GM21367 (cell line): ENCODE results near the gene ZFR2.

Experiments used
- ATAC-seq: cut with Tn5 transposase; IDR thresholded peaks from one replicate; pipeline ENCODE4 v1.9.1; 2021; ENCODE audit not compliant: unreplicated experiment

The ZFR2 gene

GRCh38 chr19:3837922-3838321, 30.9 kb downstream of the ZFR2 start:
- no peak for ATAC-seq

- ATAC-seq: no peak
These were observed 31.5 kb downstream of the ZFR2 start for GRCh38 chr19:3837332-3837731.

DNA sequence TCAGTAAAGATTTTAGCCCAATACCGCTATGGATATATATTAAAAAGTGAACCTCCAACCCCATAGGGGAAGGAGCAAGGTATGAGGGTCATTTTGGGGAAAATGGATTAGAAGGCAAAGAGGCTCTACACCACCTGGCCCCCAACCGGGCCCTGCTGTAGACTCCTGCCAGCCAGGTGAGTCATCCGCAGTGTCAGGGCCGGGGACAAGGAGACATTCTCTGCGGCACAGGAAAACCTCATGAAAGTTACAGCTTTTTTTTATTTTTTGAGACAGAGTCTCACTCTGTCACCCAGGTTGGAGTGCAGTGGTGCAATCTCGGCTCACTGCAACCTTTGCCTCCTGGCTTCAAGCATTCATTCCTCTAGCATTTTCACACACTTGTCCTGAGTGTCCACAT, 32.0 kb downstream of the ZFR2 start:
- no peak for ATAC-seq

DNA sequence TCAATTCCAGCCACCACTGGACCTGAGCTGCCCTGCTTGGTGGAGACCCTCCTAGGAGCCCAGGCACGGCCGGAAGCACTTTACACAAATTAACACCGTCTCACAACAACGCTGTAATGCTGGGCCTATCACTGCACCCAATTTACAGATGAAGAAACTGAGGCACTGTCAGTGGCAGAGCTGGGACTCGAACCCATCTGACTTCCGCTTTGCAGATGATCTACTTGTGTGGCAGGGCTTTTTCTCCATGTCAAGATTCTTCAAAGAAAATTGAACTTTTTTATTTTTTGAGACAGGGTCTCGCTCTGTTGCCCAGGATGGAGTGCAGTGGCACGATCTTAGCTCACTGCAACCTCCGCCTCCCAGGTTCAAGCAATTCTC, 33.8 kb downstream of the ZFR2 start:
- ATAC-seq: no peak

DNA sequence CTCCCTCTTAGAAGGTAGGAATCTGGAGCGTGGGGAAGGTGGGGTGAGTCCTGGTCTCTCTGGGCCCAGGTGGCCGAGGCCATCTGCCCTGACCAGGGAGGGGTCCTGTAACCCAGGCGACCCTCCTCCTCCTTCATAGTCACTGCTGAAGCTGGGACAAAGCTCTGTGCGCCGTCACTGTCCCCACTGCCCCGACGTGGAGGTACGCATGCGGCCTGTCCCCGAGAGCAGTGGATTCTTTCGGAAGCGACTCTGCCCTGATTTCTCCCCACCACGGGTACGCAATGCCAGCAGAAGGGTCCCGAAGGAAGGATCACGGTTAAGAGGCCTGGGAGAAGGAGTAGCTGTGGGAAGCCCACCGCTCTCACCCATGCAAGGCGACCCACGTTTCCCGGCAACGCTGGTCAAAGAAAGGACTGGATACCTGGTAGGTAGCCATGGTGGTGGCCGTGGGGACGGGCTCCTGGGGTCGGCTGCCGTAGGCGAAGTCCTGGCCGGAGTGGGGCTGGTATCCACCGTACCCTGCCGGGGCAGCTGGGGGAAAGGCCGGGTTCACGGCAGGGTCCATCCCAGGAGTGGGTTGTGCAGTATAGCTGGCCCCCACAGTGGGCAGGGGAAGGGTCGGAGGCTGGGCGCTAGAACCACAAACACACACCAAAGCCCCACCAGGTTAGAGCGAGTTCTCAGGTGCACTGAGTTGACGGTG, 34.3 kb downstream of the ZFR2 start:
- no peak for ATAC-seq

DNA sequence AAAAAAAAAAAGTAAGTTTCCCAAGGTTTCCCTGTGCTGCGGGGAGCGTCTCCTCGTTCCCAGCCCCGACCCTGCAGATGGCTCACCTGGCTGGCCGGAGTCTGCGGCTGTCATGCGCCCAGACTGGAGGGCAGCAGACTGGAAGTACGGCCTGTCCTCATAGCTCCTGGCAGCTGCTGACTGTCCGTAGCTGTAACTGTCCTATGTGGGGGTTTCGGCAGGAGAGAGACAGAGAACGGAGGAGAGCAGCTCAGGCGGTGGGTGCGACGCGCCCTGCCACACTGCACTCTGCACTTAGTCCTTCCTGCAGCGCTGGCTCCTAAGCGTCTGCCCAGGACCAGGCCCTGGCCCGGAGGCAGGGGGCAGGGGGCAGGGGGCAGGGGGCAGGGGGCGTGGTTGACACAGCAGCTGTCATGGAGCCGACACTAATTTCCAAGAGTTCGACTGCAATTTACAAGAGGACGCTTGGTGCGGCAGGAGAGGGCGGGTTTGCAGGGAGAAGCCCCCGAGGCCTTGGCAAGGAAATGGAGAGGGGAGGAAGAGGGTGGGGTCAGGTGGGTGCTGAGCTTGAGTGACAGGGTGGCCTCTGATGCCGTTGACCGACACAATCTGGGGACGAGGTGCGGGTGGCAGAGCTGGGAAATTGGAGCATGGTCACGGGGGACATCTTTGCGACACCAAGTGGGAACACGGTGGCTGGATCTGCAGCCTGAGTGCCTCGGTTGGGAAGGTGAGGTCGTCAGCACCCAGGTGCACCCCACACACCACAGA, 35.1 kb downstream of the ZFR2 start:
- ATAC-seq: no peak

DNA sequence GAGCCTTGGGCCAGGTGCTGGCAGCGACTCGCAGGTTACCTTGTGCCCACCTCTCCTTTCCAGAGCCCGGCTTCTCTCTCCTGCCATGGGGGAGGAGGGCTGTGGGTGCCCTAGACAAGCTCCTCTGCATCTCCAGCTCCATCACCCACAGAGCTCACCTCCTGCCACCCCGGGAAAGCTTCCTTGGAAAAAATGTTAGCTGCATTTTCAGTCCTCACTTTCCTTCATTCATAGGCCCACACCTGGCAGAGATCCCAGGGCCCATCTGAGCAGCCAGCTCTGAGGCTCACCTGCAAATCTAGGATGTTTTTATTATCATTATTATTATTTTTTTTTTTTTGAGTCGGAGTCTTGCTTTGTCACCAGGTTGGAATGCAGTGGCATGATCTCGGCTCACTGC, 36.8 kb downstream of the ZFR2 start:
- no peak for ATAC-seq

DNA sequence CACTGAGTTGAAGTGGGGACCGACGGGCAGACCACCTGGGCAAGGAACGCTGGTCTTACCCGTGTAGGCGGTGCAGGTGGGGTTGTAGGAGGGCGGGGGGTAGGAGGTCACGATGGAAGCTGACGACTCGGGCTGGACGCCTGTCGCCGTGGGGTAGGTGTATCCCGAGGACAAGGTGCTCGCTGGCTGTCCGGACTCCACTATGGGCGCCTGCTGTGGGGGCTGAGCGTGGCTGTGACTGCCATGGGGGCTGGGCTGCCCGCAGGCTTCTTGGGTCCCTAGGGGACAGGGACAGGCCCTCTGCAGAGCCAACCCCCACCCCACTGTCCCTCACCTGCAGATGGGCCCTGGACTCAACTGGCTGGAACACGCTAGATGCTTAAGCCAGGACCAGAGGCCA, 37.2 kb downstream of the ZFR2 start:
- no peak for ATAC-seq

GRCh38 chr19:3830621-3831589, 37.9 kb downstream of the ZFR2 start:
- ATAC-seq: no peak

- no peak for ATAC-seq
These were observed 41.5 kb downstream of the ZFR2 start for GRCh38 chr19:3827306-3827705.

GRCh38 chr19:3826163-3826562, 42.7 kb downstream of the ZFR2 start:
- no peak for ATAC-seq

DNA sequence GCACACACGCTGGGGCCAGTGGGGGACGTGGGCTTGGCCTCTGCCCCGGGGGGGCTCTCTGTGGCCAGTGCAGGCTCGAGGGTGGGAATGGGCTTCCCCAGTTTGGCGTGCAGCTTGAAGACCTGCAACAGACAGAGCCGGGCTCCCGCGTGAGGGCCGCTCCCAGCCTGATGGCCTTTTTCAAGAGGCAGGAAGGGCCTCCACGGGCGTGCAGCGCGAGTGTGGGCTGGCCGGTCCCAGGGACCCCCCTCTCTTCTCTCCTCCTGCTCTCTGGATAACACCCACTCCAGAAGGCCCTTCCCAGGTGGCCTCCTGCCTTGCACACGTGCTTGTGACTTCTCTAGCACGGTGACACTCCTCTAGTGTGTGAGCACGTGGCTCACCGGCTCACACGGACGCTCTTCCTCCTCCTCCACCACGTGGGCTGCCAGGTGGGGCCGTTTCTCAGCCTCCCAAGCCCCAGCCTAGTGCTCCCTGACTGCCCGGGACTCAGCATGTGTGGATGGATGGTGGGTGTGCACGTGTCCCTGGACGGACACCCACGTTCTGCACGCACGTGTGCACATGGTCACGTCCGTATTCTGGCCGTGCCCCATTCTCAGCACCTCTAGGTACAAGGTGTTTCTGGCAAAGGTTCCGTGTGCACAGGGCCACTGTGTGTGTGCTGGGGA, 43.4 kb downstream of the ZFR2 start:
- no peak for ATAC-seq

DNA sequence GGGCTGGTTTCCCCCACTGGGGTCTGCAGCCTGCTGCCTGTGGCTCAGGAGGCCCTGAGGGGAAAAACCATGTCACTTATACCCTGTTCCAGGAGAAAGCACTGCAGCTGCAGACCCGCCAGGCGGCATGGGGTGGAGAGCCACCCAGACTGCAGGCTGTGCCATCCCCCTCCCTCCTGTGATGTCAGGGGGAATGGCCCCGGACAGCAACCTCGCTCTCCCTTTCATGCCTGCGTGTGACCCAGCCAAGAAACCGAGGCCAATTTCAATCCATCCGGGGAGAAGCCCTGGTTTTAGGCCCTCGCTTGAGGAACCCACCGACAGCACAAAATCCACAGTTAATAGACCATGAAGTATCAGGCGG, 45.5 kb downstream of the ZFR2 start:
- ATAC-seq: no peak

GRCh38 chr19:3822683-3823349, 46.0 kb downstream of the ZFR2 start:
- no peak for ATAC-seq

DNA sequence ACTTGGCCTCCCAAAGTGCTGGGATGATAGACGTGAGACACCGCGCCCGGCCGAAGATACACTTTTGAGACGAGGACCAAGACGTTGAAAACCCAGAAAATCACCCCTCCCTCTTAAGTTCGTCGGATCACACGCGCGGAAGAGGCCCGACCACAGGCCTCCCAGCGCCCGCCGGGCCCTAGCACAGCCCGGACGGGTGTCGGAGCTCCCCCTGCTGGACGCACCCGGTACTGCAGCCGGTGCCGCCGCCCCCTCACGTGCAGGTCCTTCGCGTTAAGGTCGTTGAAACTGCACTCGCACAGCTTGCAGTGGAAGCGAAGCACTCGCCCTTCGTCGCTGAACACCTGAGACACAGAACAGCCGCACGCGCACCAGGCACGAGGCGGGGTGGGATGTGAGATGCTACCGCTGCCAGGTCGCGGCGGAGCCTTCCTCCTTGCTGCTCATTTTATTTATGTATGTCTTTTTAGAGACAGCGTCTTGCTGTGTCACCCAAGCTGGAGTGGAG, 46.9 kb downstream of the ZFR2 start:
- no peak for ATAC-seq

DNA sequence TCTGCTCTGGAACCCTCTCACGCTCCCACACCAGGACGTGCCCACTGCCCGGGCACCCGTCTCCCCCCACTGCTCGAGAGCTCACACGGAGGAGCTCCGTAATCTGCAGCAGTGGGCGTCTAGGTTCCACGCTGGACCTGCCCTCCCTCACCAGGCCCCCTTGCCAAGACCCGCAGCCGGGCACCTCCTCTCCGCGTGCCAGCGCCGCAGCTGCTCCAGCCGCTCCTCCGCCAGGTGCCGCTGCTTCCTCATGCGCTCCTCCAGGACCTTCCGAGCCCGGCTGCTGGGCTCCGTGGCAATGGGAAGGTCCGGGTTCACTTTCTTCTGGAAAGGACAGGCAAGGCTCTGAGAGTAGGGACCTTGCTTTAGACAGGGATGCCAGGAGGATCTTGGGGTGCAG, 47.7 kb downstream of the ZFR2 start:
- ATAC-seq: no peak

- no peak for ATAC-seq
These were observed 48.8 kb downstream of the ZFR2 start for GRCh38 chr19:3819989-3820388.

GRCh38 chr19:3818918-3819317, 49.9 kb downstream of the ZFR2 start:
- no peak for ATAC-seq

DNA sequence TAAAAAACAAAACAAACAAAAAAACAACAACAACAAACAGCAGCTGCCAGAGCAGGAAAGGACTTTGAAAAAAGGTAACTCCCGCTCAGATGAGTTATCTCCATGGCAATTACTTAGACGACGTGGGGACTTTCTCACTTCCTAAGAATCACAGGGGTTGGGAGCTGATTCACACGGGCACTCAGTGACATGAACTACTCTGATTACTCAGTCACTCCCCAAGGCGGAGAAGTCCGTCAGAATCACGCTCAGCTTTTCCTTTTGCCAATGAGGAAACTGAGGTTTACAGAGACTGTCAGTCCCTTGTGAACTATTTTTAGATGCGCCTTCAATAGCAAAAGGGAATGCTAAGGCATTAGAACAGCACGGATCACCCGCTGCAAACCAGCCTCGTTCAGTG, 50.4 kb downstream of the ZFR2 start:
- no peak for ATAC-seq

DNA sequence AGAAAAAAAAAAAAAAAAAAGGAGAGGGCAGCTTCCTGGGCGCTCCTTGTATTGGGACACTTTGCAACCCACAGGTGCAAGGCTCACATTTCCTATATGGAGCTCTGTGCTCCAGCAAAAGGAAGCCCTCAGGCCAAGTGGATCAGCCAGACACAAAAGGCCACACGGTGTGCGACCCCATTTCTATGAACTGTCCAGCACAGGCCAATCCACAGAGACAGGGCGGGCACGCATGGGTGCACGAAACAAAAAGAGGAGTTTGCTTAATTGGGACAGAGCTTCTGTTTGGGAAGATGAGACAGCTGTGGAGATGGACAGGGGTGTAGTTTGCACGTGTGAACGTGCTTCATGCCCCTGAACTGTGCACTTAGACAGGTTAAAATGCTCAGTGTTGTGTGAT, 51.1 kb downstream of the ZFR2 start:
- no peak for ATAC-seq
